ENCODE results near the gene SMPD3. TPM values are rescaled to one million over a fixed set of nuclear protein-coding genes. Genes with fewer than 3 reads are reported as not detected.

SMPD3 gene
- total RNA-seq, 1 experiment from 2014 or later: 1.4 TPM

- no peak for DNase-seq (ENCODE audit: low spot score)
- H3K36me3 Mint-ChIP-seq: no peaks in the 10 kb centered on the region
- H3K9me3 Mint-ChIP-seq: no peaks in the 10 kb centered on the region
- no peak for ATAC-seq
- CTCF ChIA-PET: interaction anchor here (0.7 to 1.8 kb wide), 6 partner anchors 18 to 42 kb away, joined by 3 to 7 read pairs (median 3); no protein-coding TSS in a partner anchor
- no peak overlapping the region for H3K27ac Mint-ChIP-seq
- H3K27me3 Mint-ChIP-seq (ENCODE audit: low read depth): no peaks in the 10 kb centered on the region
- H3K4me1 Mint-ChIP-seq: peaks cover 52% of the 10 kb centered on the region
- POLR2A ChIA-PET: no interaction called here
- H3K4me3 Mint-ChIP-seq: no peak overlapping the region
- TF ChIP-seq ZNF121 (CRISPR knock-in tag; IDR thresholded peaks at IDR 0.05) (no peak), TP53 (CRISPR knock-in tag; IDR thresholded peaks at IDR 0.05) (no peak), ZNF425 (CRISPR knock-in tag; conservative IDR thresholded peaks at IDR 0.05) (no peak), ZNF416 (CRISPR knock-in tag; IDR thresholded peaks at IDR 0.05) (no peak), FOXP4 (CRISPR knock-in tag; IDR thresholded peaks at IDR 0.05) (no peak), USF2 (CRISPR knock-in tag; IDR thresholded peaks at IDR 0.05) (no peak), ATF1 (CRISPR knock-in tag; IDR thresholded peaks at IDR 0.05) (no peak), NFATC4 (CRISPR knock-in tag; IDR thresholded peaks at IDR 0.05) (no peak), ZNF232 (CRISPR knock-in tag; IDR thresholded peaks at IDR 0.05) (no peak), GTF2I (CRISPR knock-in tag; conservative IDR thresholded peaks at IDR 0.05) (no peak)
- TF ChIP-seq, protein P1, sequence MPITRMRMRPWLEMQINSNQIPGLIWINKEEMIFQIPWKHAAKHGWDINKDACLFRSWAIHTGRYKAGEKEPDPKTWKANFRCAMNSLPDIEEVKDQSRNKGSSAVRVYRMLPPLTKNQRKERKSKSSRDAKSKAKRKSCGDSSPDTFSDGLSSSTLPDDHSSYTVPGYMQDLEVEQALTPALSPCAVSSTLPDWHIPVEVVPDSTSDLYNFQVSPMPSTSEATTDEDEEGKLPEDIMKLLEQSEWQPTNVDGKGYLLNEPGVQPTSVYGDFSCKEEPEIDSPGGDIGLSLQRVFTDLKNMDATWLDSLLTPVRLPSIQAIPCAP (CRISPR knock-in tag; IDR thresholded peaks at IDR 0.05): no peak
Observed at GRCh38 chr16:68397710-68398201, 50.6 kb downstream of the SMPD3 start.

GRCh38 chr16:68396481-68396880 is 51.8 kb downstream of the SMPD3 start:
- no peak overlapping the region for H3K27ac Mint-ChIP-seq
- no peaks in the 10 kb centered on the region for H3K9me3 Mint-ChIP-seq
- H3K27me3 Mint-ChIP-seq (ENCODE audit: low read depth): no peaks in the 10 kb centered on the region
- no peak for DNase-seq (ENCODE audit: low spot score)
- no peaks in the 10 kb centered on the region for H3K36me3 Mint-ChIP-seq
- no peak for ATAC-seq
- CTCF ChIA-PET: interaction anchor here (0.5 to 1.9 kb wide), 8 partner anchors 9 to 133 kb away, joined by 3 to 8 read pairs (median 4); partner anchors contain the start of genes SLC7A6 and SMPD3
- peaks cover 52% of the 10 kb centered on the region for H3K4me1 Mint-ChIP-seq
- POLR2A ChIA-PET: no interaction called here
- no peak overlapping the region for H3K4me3 Mint-ChIP-seq
- TF ChIP-seq ZMAT4 (CRISPR knock-in tag; IDR thresholded peaks at IDR 0.05) (no peak), MXD4 (CRISPR knock-in tag; IDR thresholded peaks at IDR 0.05; ENCODE audit: borderline replicate concordance) (no peak), MYBL2 (CRISPR knock-in tag; IDR thresholded peaks at IDR 0.05) (no peak), SMAD4 (CRISPR knock-in tag; IDR thresholded peaks at IDR 0.05) (no peak), ZNF423 (CRISPR knock-in tag; IDR thresholded peaks at IDR 0.05) (no peak)

- ChIA-PET POLR2A (no interaction called here), CTCF (interaction anchor here (0.8 to 2.8 kb wide), 7 partner anchors 14 to 132 kb away, joined by 3 to 8 read pairs (median 4); partner anchors contain the start of gene SLC7A6)
- H3K9me3 Mint-ChIP-seq: no peaks in the 10 kb centered on the region
- ATAC-seq (no peak), DNase-seq (ENCODE audit: low spot score) (no peak)
- H3K36me3 Mint-ChIP-seq: no peaks in the 10 kb centered on the region
- peaks cover 52% of the 10 kb centered on the region for H3K4me1 Mint-ChIP-seq
- no peak overlapping the region for H3K4me3 Mint-ChIP-seq
- no peaks in the 10 kb centered on the region for H3K27me3 Mint-ChIP-seq (ENCODE audit: low read depth)
- H3K27ac Mint-ChIP-seq: no peak overlapping the region
- TF ChIP-seq E2F4 (CRISPR knock-in tag; IDR thresholded peaks at IDR 0.05; ENCODE audit: borderline replicate concordance, low read depth) (no peak), FOXK1 (CRISPR knock-in tag; IDR thresholded peaks at IDR 0.05) (no peak), CBFB (CRISPR knock-in tag; IDR thresholded peaks at IDR 0.05; ENCODE audit: low read depth) (no peak), FOXP4 (CRISPR knock-in tag; IDR thresholded peaks at IDR 0.05) (no peak), TEAD4 (CRISPR knock-in tag; IDR thresholded peaks at IDR 0.05) (no peak)
- TF ChIP-seq, protein P2, sequence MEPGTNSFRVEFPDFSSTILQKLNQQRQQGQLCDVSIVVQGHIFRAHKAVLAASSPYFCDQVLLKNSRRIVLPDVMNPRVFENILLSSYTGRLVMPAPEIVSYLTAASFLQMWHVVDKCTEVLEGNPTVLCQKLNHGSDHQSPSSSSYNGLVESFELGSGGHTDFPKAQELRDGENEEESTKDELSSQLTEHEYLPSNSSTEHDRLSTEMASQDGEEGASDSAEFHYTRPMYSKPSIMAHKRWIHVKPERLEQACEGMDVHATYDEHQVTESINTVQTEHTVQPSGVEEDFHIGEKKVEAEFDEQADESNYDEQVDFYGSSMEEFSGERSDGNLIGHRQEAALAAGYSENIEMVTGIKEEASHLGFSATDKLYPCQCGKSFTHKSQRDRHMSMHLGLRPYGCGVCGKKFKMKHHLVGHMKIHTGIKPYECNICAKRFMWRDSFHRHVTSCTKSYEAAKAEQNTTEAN (CRISPR knock-in tag; IDR thresholded peaks at IDR 0.05): no peak
Observed at GRCh38 chr16:68395815-68396214, 52.5 kb downstream of the SMPD3 start.

All from WTC11 (cell line).